HCT116 (cell line): ENCODE data around the gene LRRC3.

Experiments used
- CEBPB ChIP-seq: IDR thresholded peaks from 2 replicates; pipeline ENCODE4 v1.6.1; 2012; ENCODE audit warnings: low read depth
- EGR1 ChIP-seq: IDR thresholded peaks from 2 replicates; pipeline ENCODE4 v1.6.1; 2012; ENCODE audit warnings: low read depth
- EZH2 ChIP-seq: fragments of 200-600 bp; sonication (generic); IDR thresholded peaks from 2 replicates; pipeline ENCODE4 v1.6.1; 2017; ENCODE audit warnings: antibody characterized with exemption, mixed run types
- JUND ChIP-seq: IDR thresholded peaks from 2 replicates; pipeline ENCODE4 v1.6.1; 2012
- POLR2A ChIP-seq: IDR thresholded peaks from 2 replicates; pipeline ENCODE4 v1.7.0; 2011; ENCODE audit warnings: borderline replicate concordance; ENCODE audit not compliant: insufficient read depth, insufficient read length; ENCODE audit errors: extremely low read depth
- POLR2AphosphoS5 ChIP-seq: IDR thresholded peaks from 2 replicates; pipeline ENCODE4 v1.6.1; 2011; ENCODE audit warnings: mild to moderate bottlenecking, low read depth, low read length, moderate library complexity
- RAD21 ChIP-seq: IDR thresholded peaks from 2 replicates; pipeline ENCODE4 v1.6.1; 2012; ENCODE audit warnings: low read depth, mild to moderate bottlenecking
- REST ChIP-seq: IDR thresholded peaks from 2 replicates; pipeline ENCODE4 v1.6.1; 2012; ENCODE audit warnings: low read depth
- SP1 ChIP-seq: IDR thresholded peaks from 2 replicates; pipeline ENCODE4 v1.6.1; 2012; ENCODE audit warnings: low read depth
- ZNF274 ChIP-seq: fragments of 200-500 bp; sonication (Bioruptor generic); IDR thresholded peaks from 2 replicates; pipeline ENCODE4 v1.6.1; 2014; ENCODE audit warnings: mild to moderate bottlenecking, low read depth, low read length, inconsistent platforms
- TF ChIP-seq, protein P1 (sequence below), 3 experiments: fragments of 200-600 bp in 1 of 3; sonication (generic) in 1 of 3; IDR thresholded peaks in 2 of 3; conservative IDR thresholded peaks in 1 of 3; 2 replicates each; pipeline ENCODE4 v1.5.1; 2012 to 2017; ENCODE audit warnings: low read depth in 2 of 3, low read length in 2 of 3, antibody characterized with exemption in 1 of 3, borderline replicate concordance in 1 of 3, control low read depth in 1 of 3, mild to moderate bottlenecking in 1 of 3, mixed read lengths in 1 of 3, mixed run types in 1 of 3, moderate library complexity in 1 of 3; ENCODE audit not compliant: insufficient read depth in 1 of 3
- TF ChIP-seq, protein P2 (sequence below): IDR thresholded peaks from 2 replicates; pipeline ENCODE4 v1.6.1; 2012
- TF ChIP-seq, protein P3 (sequence below): IDR thresholded peaks from 2 replicates; pipeline ENCODE4 v1.6.1; 2012

DNA sequence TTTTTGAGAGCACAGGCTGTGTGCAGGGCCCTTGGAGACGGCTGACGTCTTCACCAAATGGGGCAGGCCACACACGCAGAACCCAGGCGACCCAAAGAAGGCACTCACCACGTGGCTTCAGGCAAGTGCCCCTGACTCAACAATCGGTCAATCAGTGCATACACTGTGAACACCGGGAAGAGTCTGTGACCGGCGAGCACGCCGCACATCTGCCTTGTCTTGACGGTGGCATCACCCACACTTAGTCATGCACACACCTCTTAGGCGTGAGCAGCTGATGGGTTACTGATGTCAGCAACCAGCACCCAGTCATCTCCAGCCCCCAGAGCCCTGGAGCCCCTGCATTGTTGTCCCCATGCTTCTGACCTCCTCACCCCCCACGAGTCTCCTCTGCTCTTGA is 4.9 kb upstream of the LRRC3 start:
- TF ChIP-seq JUND (no peak), POLR2A (no peak), EGR1 (no peak), CEBPB (no peak), RAD21 (no peak), EZH2 (no peak), REST (no peak), ZNF274 (no peak), SP1 (no peak), POLR2AphosphoS5 (no peak)
- TF ChIP-seq, protein P1, sequence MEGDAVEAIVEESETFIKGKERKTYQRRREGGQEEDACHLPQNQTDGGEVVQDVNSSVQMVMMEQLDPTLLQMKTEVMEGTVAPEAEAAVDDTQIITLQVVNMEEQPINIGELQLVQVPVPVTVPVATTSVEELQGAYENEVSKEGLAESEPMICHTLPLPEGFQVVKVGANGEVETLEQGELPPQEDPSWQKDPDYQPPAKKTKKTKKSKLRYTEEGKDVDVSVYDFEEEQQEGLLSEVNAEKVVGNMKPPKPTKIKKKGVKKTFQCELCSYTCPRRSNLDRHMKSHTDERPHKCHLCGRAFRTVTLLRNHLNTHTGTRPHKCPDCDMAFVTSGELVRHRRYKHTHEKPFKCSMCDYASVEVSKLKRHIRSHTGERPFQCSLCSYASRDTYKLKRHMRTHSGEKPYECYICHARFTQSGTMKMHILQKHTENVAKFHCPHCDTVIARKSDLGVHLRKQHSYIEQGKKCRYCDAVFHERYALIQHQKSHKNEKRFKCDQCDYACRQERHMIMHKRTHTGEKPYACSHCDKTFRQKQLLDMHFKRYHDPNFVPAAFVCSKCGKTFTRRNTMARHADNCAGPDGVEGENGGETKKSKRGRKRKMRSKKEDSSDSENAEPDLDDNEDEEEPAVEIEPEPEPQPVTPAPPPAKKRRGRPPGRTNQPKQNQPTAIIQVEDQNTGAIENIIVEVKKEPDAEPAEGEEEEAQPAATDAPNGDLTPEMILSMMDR (IDR thresholded peaks at IDR 0.05 in 2 of 3, conservative IDR thresholded peaks at IDR 0.05 in 1 of 3; ENCODE audit: borderline replicate concordance in 1 of 3, insufficient read depth in 1 of 3, low read depth in 2 of 3, low read length in 2 of 3): no peak
- TF ChIP-seq, protein P2, sequence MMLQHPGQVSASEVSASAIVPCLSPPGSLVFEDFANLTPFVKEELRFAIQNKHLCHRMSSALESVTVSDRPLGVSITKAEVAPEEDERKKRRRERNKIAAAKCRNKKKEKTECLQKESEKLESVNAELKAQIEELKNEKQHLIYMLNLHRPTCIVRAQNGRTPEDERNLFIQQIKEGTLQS: no peak
- TF ChIP-seq, protein P3, sequence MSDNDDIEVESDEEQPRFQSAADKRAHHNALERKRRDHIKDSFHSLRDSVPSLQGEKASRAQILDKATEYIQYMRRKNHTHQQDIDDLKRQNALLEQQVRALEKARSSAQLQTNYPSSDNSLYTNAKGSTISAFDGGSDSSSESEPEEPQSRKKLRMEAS: no peak
